GM21515 (cell line): ENCODE data around the gene SEMA4D.

Experiments
- ATAC-seq: cut with Tn5 transposase; IDR thresholded peaks from one replicate; pipeline ENCODE4 v1.9.1; 2021; ENCODE audit not compliant: unreplicated experiment

The SEMA4D gene

DNA sequence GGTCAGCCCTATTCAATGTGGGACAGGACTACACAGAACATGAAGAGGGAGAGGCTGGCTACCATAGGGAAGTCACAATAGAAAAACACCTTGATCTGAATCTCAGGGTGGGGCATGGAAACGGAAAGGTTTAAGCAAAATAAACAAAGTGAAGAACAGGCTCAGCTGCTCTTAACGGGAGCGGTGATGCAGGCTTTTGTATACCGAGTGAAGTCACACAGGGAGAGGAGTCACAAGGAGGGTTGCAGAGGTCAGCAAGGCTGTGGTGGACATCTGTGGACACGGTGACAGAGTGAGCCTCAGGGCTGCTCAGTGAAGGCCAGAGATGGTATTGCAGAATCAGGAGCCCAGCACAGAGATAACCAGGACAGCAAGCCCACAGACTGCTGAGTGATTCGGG is 30.6 kb upstream of the SEMA4D start:
- ATAC-seq, result no peak

GRCh38 chr9:89528131-89528530 is 30.2 kb upstream of the SEMA4D start:
- ATAC-seq, result no peak

- ATAC-seq, result no peak
Measured at GRCh38 chr9:89527084-89527483, 29.2 kb upstream of the SEMA4D start.

DNA sequence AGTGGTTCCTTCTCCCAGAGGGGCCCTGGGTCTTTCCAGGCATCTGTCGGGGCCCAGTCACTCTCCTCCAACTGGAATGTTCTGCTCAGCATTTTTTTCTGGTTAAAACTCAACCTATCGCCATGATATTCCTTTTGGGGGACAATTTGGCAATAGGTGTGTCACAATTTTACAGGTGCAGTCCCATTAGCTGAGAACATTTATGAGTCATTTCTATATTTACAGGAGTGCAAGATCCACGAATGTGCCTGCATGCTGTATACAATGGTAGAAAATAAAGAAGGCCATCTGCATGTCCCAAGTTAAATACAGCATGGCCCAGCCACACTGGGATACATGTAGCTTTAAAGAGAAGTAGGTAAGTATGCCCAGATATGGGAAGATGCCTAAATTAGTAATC is 28.8 kb upstream of the SEMA4D start:
- ATAC-seq, result no peak

DNA sequence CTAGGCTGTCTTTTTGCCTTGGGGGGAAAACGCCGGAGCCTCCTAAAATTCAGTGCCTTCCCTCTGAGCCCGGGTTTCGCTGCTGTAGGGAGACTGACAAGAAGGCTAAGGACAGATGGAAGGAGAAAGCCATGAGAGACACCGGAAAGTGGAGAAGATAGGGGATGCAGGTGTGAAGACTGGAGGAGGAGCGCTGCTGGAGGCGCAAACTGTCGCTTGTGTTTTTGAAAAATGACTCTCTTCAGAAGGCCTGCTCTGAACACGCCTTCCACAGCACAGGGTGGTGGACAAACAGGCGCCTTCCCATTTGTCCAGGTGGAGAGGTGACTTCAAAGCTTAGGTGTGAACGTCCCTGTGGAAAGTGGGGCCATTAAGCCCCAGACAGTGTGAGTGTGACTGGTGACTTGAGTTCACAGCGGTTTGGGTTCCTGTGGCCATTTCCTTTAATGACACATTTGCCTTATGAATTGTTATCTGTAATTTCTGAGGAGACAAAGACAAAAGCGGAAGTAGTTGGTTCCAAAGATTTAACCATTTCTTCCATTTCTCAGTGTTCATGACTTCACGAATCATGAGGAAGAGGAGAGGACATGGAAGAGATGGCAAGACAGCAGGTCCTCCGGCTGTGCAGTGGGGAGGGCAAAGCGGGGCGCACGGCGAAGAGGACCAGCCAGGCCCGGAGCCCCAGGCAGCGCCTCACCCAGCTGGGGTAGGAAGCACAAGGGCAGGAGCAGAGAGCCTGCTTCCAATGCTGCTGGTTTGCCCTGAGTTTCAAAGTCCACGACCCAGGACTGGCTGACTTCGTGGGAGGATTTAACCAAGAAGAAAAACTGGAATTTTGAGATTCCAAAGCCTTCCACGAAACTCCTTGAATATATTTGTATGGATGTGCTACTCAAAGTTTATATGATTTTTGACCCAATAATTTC is 27.8 kb upstream of the SEMA4D start:
- no peak for ATAC-seq

- no peak for ATAC-seq
Measured at GRCh38 chr9:89524963-89525362, 27.1 kb upstream of the SEMA4D start.

DNA sequence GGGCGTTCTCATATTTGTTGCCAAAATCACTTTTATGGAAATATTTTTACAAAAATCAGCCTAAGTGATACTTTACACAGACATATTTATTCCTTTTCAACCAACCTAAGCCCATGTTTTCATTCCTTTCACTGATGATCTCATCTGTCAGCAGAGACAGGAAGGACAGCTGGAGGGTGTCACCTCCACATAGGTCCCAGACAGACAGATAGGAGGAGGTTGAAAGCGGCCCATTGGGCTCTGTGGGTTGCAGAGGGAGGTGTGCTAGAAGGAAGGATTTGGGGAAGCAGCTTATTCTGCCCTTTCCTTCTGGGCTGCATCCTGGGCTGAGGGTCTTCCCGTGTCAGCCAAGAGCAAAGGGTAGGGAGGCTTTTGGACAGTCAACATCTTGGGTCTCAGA is 26.0 kb upstream of the SEMA4D start:
- ATAC-seq, result no peak

DNA sequence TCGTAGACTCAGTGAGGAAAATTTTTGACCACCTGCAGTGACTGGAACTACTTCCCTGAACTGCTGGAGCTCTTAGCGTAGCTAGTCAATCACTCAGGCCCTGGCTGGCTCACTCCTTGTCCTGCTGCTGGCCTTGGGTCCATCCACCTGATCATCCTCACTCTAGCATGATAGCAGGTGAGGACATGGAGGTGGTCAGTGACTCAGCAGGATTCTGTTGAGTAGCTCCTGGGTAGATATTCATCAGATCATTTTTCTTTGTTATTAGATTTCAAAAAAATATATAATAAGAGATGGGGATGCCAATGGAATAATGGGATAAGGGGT is 25.0 kb upstream of the SEMA4D start:
- ATAC-seq, result no peak

DNA sequence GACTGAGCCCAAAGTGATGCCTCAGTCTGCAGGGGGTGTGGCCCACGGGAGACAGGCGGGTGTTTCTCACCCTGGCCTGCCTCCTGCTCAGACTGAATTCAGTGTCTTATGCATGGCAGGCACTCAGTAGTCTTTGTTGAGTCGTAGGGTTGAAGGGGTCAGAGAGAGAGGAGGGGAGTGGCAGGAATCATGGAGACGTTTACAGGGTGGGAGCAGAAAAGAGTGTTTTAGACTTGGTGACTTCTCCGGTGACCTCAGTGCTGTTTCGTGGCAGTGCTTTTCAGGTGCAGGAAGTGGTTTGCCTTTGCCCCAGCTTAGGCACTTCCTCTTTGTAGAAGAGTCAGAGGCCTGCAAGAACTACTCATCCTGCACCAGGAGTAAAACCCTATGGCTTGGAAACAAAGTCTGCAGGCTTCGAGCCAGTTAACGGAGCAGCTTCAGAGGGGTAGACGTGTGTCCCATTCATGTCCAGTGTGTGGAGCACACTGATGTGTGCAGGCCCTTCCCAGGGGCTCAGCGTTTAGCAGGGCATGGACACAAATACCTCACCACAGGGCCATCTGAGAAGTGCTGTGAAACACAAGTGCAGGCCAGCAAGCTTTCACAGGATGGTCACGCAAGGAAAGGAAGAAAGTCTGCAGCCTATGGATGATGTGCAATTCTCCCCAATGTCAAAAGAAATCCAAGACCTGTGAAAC is 24.5 kb upstream of the SEMA4D start:
- ATAC-seq, result peak; percentile 93

- no peak for ATAC-seq
Measured at GRCh38 chr9:89519366-89519805, 21.5 kb upstream of the SEMA4D start.

- ATAC-seq, result no peak
Measured at GRCh38 chr9:89518466-89519365, 20.8 kb upstream of the SEMA4D start.

DNA sequence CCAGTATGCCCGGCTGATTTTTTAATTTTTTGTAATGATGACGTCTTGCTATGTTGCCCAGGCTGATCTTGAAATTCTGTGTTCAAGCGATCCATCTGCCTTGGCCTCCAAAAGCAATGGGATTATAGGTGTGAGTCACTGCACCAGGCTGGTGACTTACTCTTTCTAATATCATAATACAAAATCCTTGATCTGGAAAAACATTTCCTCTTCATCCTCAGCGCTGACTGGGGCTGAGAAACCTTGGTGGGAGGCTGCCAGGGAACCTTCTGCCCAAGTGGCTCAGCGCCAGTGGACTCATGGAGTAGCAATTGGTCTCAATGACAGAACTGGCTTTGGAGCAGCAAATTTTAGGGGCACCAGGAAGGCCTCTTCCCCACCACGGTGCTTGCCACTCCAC is 17.5 kb upstream of the SEMA4D start:
- ATAC-seq, result no peak

GRCh38 chr9:89514956-89515355 is 17.0 kb upstream of the SEMA4D start:
- no peak for ATAC-seq

DNA sequence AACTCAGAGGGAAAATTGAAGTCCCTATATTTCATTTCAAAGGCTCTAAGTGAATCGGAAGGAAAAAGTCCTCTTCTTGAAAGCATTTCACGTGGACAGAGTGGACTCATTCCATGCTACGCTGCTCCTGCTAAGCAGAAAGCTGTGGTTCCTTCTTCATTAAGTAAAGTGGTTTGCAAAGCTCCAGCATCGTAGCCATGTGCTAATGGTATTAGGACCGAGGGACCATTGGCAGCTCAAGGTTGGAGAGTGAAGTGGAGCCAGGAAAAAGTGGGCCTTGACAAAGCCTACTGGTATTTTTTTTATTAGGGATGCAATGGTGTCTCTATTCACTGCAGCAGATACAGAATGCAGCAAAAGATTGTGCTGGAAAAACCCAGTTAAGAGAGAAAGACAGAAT is 16.4 kb upstream of the SEMA4D start:
- ATAC-seq, result no peak

DNA sequence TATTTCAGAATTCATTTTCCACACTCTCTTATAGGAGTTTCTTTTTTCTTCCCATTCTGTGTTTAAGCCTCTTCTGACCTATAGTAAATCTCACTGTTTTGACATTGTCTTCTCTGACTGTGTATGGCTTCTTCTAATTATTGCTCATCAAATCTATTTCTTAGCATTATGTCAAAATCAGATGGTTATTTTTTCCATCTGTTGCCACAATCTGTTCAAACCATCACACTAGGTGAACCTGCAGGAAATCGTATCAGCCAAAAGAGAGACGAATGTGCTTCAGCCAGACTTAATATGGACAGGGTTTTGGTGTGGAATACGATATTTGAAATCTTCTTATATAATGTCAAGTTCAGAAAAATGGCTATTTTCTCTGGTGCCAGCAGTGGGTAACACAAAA is 15.9 kb upstream of the SEMA4D start:
- no peak for ATAC-seq

DNA sequence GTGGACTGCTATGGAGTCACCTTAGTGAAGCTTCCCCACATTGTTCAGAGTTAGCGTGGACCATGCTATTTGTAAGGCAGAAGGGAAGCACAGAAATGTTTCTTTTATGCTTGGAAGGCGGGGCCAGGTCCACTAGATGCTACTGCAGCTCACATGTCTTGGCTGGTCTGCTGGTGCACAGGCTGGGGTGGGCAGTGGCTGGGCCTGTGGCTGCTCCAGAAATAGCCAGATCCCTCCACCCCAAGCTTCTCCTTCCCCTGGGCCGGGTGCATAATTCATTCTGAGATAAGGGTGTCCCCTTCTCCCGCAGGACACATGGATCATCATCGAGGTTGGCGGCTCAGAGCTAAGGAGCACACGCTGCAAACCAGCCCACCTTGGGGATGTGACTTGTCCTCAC is 14.5 kb upstream of the SEMA4D start:
- no peak for ATAC-seq

- no peak for ATAC-seq
Measured at GRCh38 chr9:89508951-89509615, 11.2 kb upstream of the SEMA4D start.

GRCh38 chr9:89505911-89506310 is 8.0 kb upstream of the SEMA4D start:
- no peak for ATAC-seq

DNA sequence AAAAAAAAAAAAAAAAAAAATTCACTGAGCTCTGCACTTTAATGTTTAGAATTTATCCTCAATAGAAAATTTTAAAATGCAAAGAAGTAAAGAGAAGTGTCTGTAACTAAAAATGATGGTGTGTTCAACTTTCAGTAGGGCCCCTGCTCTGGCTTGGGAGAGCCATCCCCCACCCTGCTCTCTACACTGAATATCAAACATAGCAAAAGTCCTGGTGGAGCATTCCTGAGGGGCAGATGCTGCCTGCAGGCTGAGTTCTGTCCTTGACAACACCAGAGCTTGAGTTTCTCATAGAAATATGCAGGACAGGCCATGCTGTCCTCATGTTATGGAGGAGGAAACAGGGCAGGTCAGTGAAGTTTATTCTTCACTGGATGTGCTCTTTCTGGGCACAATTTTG is 7.1 kb upstream of the SEMA4D start:
- ATAC-seq, result no peak

- no peak for ATAC-seq
Measured at GRCh38 chr9:89502671-89503070, 4.8 kb upstream of the SEMA4D start.

GRCh38 chr9:89502038-89502601 is 4.2 kb upstream of the SEMA4D start:
- ATAC-seq, result no peak
